Neural cell (in vitro differentiated cells): Measurements from ENCODE around the gene FAM53A. TPM values are rescaled to one million over a fixed set of nuclear protein-coding genes. Genes with fewer than 3 reads are reported as not detected.

Source experiments
- H2AFZ ChIP-seq: fragments of 200-600, 300-800 bp; sonication (generic), shearing (Covaris generic); 2 replicates; pipeline ENCODE4 v1.6.0; 2014; ENCODE audit warnings: low read depth, mild to moderate bottlenecking, antibody characterized with exemption, low read length, moderate library complexity
- H3F3A ChIP-seq: fragments of 200-600 bp; shearing (Covaris generic); 2 replicates; pipeline ENCODE4 v1.6.1; 2016; ENCODE audit warnings: mild to moderate bottlenecking, moderate library complexity, mixed read lengths, antibody characterized with exemption, low read length; ENCODE audit not compliant: insufficient read depth, poor library complexity, severe bottlenecking
- H3K27ac ChIP-seq: fragments of 200-600, 300-800 bp; sonication (generic), shearing (Covaris generic); 2 replicates; pipeline ENCODE4 v1.5.1; 2014; ENCODE audit warnings: mild to moderate bottlenecking, low read length, moderate library complexity
- H3K27me3 ChIP-seq: fragments of 300-800, 200-600 bp; sonication (generic), shearing (Covaris generic); 2 replicates; pipeline ENCODE4 v1.6.0; 2014; ENCODE audit warnings: mild to moderate bottlenecking, low read depth, low read length, moderate library complexity; ENCODE audit not compliant: insufficient read depth
- H3K36me3 ChIP-seq: fragments of 300-800, 200-600 bp; sonication (generic), shearing (Covaris generic); 2 replicates; pipeline ENCODE4 v1.5.1; 2014; ENCODE audit warnings: mild to moderate bottlenecking, antibody characterized with exemption, low read length, moderate library complexity; ENCODE audit not compliant: insufficient read depth
- H3K4me2 ChIP-seq: fragments of 300-800, 200-600 bp; sonication (generic), shearing (Covaris generic); 2 replicates; pipeline ENCODE4 v1.6.0; 2014; ENCODE audit warnings: mild to moderate bottlenecking, low read length
- H3K4me3 ChIP-seq: fragments of 300-800, 200-600 bp; sonication (generic), shearing (Covaris generic); 2 replicates; pipeline ENCODE4 v1.5.1; 2014; ENCODE audit warnings: mild to moderate bottlenecking, low read length, moderate library complexity
- H3K79me2 ChIP-seq: fragments of 200-600 bp; shearing (Covaris generic); replicated peaks from 2 replicates; pipeline ENCODE4 v1.6.0; 2014; ENCODE audit warnings: mild to moderate bottlenecking, low read length, moderate library complexity; ENCODE audit not compliant: insufficient read depth
- H3K9ac ChIP-seq: fragments of 300-800, 200-600 bp; sonication (generic), shearing (Covaris generic); 2 replicates; pipeline ENCODE4 v1.6.1; 2016; ENCODE audit warnings: mild to moderate bottlenecking, low read length, mixed read lengths
- H3K9me2 ChIP-seq: fragments of 200-600 bp; shearing (Covaris generic); 2 replicates; pipeline ENCODE4 v1.6.1; 2016; ENCODE audit warnings: mild to moderate bottlenecking, low read length, mixed read lengths; ENCODE audit not compliant: insufficient read depth
- H3K9me3 ChIP-seq: fragments of 200-600, 300-800 bp; sonication (generic), shearing (Covaris generic); 2 replicates; pipeline ENCODE4 v1.6.1; 2016; ENCODE audit warnings: mild to moderate bottlenecking, mixed run types, low read length, moderate library complexity, mixed read lengths
- H4K20me1 ChIP-seq: fragments of 200-600 bp; shearing (Covaris generic); 2 replicates; pipeline ENCODE4 v1.6.1; 2016; ENCODE audit warnings: mild to moderate bottlenecking, mixed run types; ENCODE audit not compliant: insufficient read depth
- CTCF ChIP-seq: fragments of 450-650 bp; IDR thresholded peaks from 2 replicates; pipeline ENCODE4 v1.5.1; 2014; ENCODE audit warnings: antibody characterized with exemption, mild to moderate bottlenecking, moderate library complexity; ENCODE audit not compliant: poor library complexity, severe bottlenecking
- EP300 ChIP-seq: fragments of 450-650 bp; conservative IDR thresholded peaks from 2 replicates; pipeline ENCODE4 v1.6.1; 2014; ENCODE audit warnings: antibody characterized with exemption, mild to moderate bottlenecking, moderate library complexity; ENCODE audit not compliant: poor library complexity, severe bottlenecking
- EZH2 ChIP-seq: fragments of 200-600, 300-800 bp; shearing (Covaris generic), sonication (generic); IDR thresholded peaks from 2 replicates; pipeline ENCODE4 v1.6.1; 2014; ENCODE audit warnings: antibody characterized with exemption, low read length, borderline replicate concordance, mild to moderate bottlenecking; ENCODE audit not compliant: insufficient read depth, poor library complexity, severe bottlenecking
- MXI1 ChIP-seq: fragments of 450-650 bp; conservative IDR thresholded peaks from 2 replicates; pipeline ENCODE4 v1.6.1; 2014; ENCODE audit warnings: antibody characterized with exemption, mild to moderate bottlenecking; ENCODE audit not compliant: poor library complexity, severe bottlenecking
- POLR2AphosphoS5 ChIP-seq: IDR thresholded peaks from 2 replicates; pipeline ENCODE4 v1.6.1; 2012
- RAD21 ChIP-seq: fragments of 450-650 bp; conservative IDR thresholded peaks from 2 replicates; pipeline ENCODE4 v1.6.1; 2014; ENCODE audit warnings: antibody characterized with exemption, mild to moderate bottlenecking, moderate library complexity
- SMC3 ChIP-seq: fragments of 450-650 bp; conservative IDR thresholded peaks from 2 replicates; pipeline ENCODE4 v1.6.1; 2014; ENCODE audit warnings: antibody characterized with exemption, mild to moderate bottlenecking, moderate library complexity; ENCODE audit not compliant: poor library complexity
- TAF1 ChIP-seq: IDR thresholded peaks from 2 replicates; pipeline ENCODE4 v1.6.1; 2012; ENCODE audit warnings: low read depth
- polyA plus RNA-seq: library from polyadenylated mRNA; depleted of rRNA; stranded (reverse); fragments of >200 nt; gene quantifications from 2 replicates; pipeline ENCODE4 v1.2.3, GENCODE V29; 2014
- TF ChIP-seq, protein P1 (sequence below): IDR thresholded peaks from 2 replicates; pipeline ENCODE4 v1.6.1; 2012; ENCODE audit warnings: borderline replicate concordance

FAM53A gene
- polyA plus RNA-seq, 1 donor from 2014 or later: not detected

DNA sequence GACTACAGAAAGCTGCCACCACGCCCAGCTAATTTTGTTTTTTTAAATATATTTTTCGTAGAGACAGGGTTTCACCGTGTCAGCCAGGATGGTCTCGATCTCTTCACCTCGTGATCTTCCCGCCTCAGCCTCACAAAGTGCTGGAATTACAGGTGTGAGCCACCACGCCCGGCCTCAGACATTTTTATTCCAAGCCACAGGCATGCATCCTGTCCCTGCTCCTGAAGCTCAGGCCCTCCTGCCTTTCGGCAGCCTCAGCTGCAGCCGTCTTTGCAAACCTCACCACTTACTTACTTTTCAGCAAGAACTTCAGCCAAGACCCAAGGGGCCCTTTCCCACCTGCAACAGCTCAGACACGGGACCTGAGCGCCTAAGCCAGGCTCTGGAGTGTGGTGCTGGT is 26.0 kb downstream of the FAM53A start:
- Histone ChIP-seq H3K4me2 (no peak overlapping the region), H3K4me3 (no peak overlapping the region), H3F3A (no peaks in the 10 kb centered on the region), H2AFZ (no peak overlapping the region), H3K9ac (no peak overlapping the region), H3K9me2 (no peaks in the 10 kb centered on the region), H3K27me3 (no peaks in the 10 kb centered on the region), H3K27ac (no peak overlapping the region), H3K9me3 (no peaks in the 10 kb centered on the region), H4K20me1 (no peaks in the 10 kb centered on the region), H3K36me3 (no peaks in the 10 kb centered on the region), H3K79me2 (no peaks in the 10 kb centered on the region)
- TF ChIP-seq TAF1 (no peak), RAD21 (no peak), POLR2AphosphoS5 (no peak), EZH2 (no peak), SMC3 (no peak), CTCF (no peak), EP300 (no peak), MXI1 (no peak)
- TF ChIP-seq, protein P1, sequence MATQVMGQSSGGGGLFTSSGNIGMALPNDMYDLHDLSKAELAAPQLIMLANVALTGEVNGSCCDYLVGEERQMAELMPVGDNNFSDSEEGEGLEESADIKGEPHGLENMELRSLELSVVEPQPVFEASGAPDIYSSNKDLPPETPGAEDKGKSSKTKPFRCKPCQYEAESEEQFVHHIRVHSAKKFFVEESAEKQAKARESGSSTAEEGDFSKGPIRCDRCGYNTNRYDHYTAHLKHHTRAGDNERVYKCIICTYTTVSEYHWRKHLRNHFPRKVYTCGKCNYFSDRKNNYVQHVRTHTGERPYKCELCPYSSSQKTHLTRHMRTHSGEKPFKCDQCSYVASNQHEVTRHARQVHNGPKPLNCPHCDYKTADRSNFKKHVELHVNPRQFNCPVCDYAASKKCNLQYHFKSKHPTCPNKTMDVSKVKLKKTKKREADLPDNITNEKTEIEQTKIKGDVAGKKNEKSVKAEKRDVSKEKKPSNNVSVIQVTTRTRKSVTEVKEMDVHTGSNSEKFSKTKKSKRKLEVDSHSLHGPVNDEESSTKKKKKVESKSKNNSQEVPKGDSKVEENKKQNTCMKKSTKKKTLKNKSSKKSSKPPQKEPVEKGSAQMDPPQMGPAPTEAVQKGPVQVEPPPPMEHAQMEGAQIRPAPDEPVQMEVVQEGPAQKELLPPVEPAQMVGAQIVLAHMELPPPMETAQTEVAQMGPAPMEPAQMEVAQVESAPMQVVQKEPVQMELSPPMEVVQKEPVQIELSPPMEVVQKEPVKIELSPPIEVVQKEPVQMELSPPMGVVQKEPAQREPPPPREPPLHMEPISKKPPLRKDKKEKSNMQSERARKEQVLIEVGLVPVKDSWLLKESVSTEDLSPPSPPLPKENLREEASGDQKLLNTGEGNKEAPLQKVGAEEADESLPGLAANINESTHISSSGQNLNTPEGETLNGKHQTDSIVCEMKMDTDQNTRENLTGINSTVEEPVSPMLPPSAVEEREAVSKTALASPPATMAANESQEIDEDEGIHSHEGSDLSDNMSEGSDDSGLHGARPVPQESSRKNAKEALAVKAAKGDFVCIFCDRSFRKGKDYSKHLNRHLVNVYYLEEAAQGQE: no peak

DNA sequence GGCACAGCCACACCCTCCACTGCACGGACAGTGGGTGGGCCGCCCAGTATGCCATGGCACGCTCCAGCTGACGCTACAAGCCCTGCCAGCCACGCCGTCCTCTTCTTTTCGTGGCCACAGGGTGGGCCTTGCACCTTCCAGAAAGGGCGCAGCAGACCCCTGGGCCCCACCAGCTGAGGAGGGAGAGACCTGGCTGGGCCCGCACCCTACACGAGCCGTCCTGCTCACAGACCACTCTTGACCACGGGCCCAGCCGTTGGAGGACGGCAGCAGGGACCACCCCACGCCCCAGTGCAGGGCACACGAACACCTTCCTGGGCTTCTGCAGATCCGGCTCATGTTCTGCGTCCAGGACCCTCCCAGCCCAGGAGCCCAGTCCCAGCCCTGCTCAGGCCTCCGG is 27.1 kb downstream of the FAM53A start:
- Histone ChIP-seq H4K20me1 (no peaks in the 10 kb centered on the region), H3K4me3 (no peak overlapping the region), H3K9me3 (no peaks in the 10 kb centered on the region), H3K79me2 (no peaks in the 10 kb centered on the region), H3K4me2 (no peak overlapping the region), H2AFZ (no peak overlapping the region), H3K9ac (no peak overlapping the region), H3K27me3 (no peaks in the 10 kb centered on the region), H3F3A (no peaks in the 10 kb centered on the region), H3K9me2 (no peaks in the 10 kb centered on the region), H3K27ac (no peak overlapping the region), H3K36me3 (no peaks in the 10 kb centered on the region)
- TF ChIP-seq SMC3 (no peak), CTCF (no peak), EZH2 (no peak), POLR2AphosphoS5 (no peak), MXI1 (no peak), EP300 (no peak), TAF1 (no peak), RAD21 (no peak)
- TF ChIP-seq, protein P1: no peak
